ENCODE data around the gene CENPT. TPM values are rescaled to one million over a fixed set of nuclear protein-coding genes. Genes with fewer than 3 reads are reported as not detected.

CENPT gene
- total RNA-seq, 1 experiment from 2014 or later, result 60.9 TPM

- Histone ChIP-seq H4K8ac (replicated peaks; ENCODE audit: insufficient read length, low read depth, low read length) (no peak overlapping the region), H3K79me1 (ENCODE audit: insufficient read depth, low read depth, low read length, poor library complexity, severe bottlenecking) (no peaks in the 10 kb centered on the region), H4K91ac (ENCODE audit: insufficient read length, low read depth, low read length) (no peak overlapping the region), H3K4ac (ENCODE audit: low read depth, low read length) (no peak overlapping the region), H3K27ac (ENCODE audit: insufficient read length, low read depth, low read length) (no peak overlapping the region), H3K18ac (ENCODE audit: insufficient read length, low read depth, low read length) (no peak overlapping the region), H4K5ac (ENCODE audit: insufficient read length, low read depth, low read length) (no peak overlapping the region), H3K56ac (ENCODE audit: insufficient read length, low read depth, low read length) (no peak overlapping the region), H3K27me3 (ENCODE audit: insufficient read depth, low read length) (no peaks in the 10 kb centered on the region), H2AFZ (ENCODE audit: low read length) (no peak overlapping the region), H3K9me3 (ENCODE audit: control insufficient read depth, low read depth, low read length) (no peaks in the 10 kb centered on the region), H2AK5ac (ENCODE audit: insufficient read length, low read length) (no peak overlapping the region), H2BK120ac (ENCODE audit: low read depth, low read length, poor library complexity, severe bottlenecking) (no peak overlapping the region), H3K79me2 (ENCODE audit: insufficient read depth, low read length) (no peaks in the 10 kb centered on the region), H2BK5ac (ENCODE audit: insufficient read length, low read length) (no peak overlapping the region), H3K9ac (ENCODE audit: extremely low read depth, insufficient read length, low read length) (no peak overlapping the region), H2BK20ac (ENCODE audit: low read depth, low read length, poor library complexity, severe bottlenecking) (no peak overlapping the region), H3T11ph (ENCODE audit: low read length) (no peak overlapping the region), H4K20me1 (ENCODE audit: control insufficient read depth, insufficient read depth, insufficient read length) (no peaks in the 10 kb centered on the region), H3K23me2 (ENCODE audit: insufficient read length, low read depth, low read length, poor library complexity, severe bottlenecking) (no peaks in the 10 kb centered on the region), H2BK12ac (ENCODE audit: insufficient read length, low read depth, low read length) (no peak overlapping the region), H3K4me2 (ENCODE audit: insufficient read depth, insufficient read length, low read length) (no peak overlapping the region), H3K14ac (ENCODE audit: insufficient read depth, low read length) (no peak overlapping the region), H3K23ac (ENCODE audit: insufficient read length, low read depth, low read length) (no peak overlapping the region), H3K4me1 (ENCODE audit: insufficient read depth, low read length) (no peaks in the 10 kb centered on the region), H2BK15ac (ENCODE audit: low read depth, low read length) (no peak overlapping the region)
- peaks cover 13 to 21% of the 10 kb centered on the region in 2 experiments for H3K4me1 Mint-ChIP-seq
- no peak overlapping the region for H3K4me3 Mint-ChIP-seq
- TF ChIP-seq CTCF (conservative IDR thresholded peaks at IDR 0.05), result no peak
- H3K27me3 Mint-ChIP-seq (ENCODE audit: low read depth), result no peaks in the 10 kb centered on the region; the same call in none of the 2 replicates
- no CpG with 5 or more reads among the region's 21 CpGs for WGBS (ENCODE audit: extremely low coverage, insufficient read length, low lambda C conversion rate)
- no peak for DNase-seq
- no peaks in the 10 kb centered on the region for H3K9me3 Mint-ChIP-seq
- H3K27ac Mint-ChIP-seq, result no peak overlapping the region
- peaks cover 29 to 71% (median 71%) of the 10 kb centered on the region in 3 experiments for H3K36me3 Mint-ChIP-seq (ENCODE audit: insufficient read depth in 1 of 3, low read depth in 3 of 3)
Measured at GRCh38 chr16:67881621-67882161, 34.2 kb upstream of the CENPT start.
